Stimulated activated CD4-positive, alpha-beta T cell treated with anti-CD3 and anti-CD28 coated beads, Interleukin-2, amount 100 ng/mL, for 24 hours (primary cell): ENCODE results near the gene DTNB.
A peak's percentile ranks its signal among the peaks of the same experiment; 100 is the strongest.
"Not testable (repeated sequence)": the region's sequence is repeated elsewhere in the genome, so short reads cannot be mapped to it uniquely, and the experiment has no call there.

Source experiments
- DNase-seq, 2 donors: peaks; one replicate each; pipeline ENCODE4 v3.0.0-alpha.2; 2020

The DTNB gene

GRCh38 chr2:25620711-25621110 is 52.7 kb downstream of the DTNB start:
- no peak for DNase-seq

GRCh38 chr2:25620077-25620476 is 53.3 kb downstream of the DTNB start:
- no peak for DNase-seq

- no peak for DNase-seq
Observed at GRCh38 chr2:25619185-25619584, 54.2 kb downstream of the DTNB start.

GRCh38 chr2:25618676-25619075 is 54.7 kb downstream of the DTNB start:
- no peak for DNase-seq

- DNase-seq = no peak
Observed at GRCh38 chr2:25617948-25618646, 55.3 kb downstream of the DTNB start.

- no peak for DNase-seq
Observed at GRCh38 chr2:25615920-25616319, 57.5 kb downstream of the DTNB start.

- DNase-seq = no peak
Observed at GRCh38 chr2:25615386-25615785, 58.0 kb downstream of the DTNB start.

- DNase-seq = no peak
Observed at GRCh38 chr2:25614711-25615110, 58.7 kb downstream of the DTNB start.

GRCh38 chr2:25608718-25609117 is 64.7 kb downstream of the DTNB start:
- no peak for DNase-seq

- DNase-seq = no peak
Observed at GRCh38 chr2:25606892-25607291, 66.5 kb downstream of the DTNB start.

- no peak for DNase-seq
Observed at GRCh38 chr2:25602333-25602723, 71.0 kb downstream of the DTNB start.

GRCh38 chr2:25601711-25602332 is 71.6 kb downstream of the DTNB start:
- DNase-seq = not testable (repeated sequence)

GRCh38 chr2:25598911-25599310 is 74.5 kb downstream of the DTNB start:
- no peak for DNase-seq

GRCh38 chr2:25598332-25598731 is 75.0 kb downstream of the DTNB start:
- DNase-seq = no peak

- DNase-seq = no peak
Observed at GRCh38 chr2:25597881-25598280, 75.5 kb downstream of the DTNB start.

GRCh38 chr2:25596516-25597244 is 76.7 kb downstream of the DTNB start:
- DNase-seq = no peak

GRCh38 chr2:25595393-25595792 is 78.0 kb downstream of the DTNB start:
- no peak for DNase-seq

- no peak for DNase-seq
Observed at GRCh38 chr2:25594991-25595390, 78.4 kb downstream of the DTNB start.

- DNase-seq = no peak
Observed at GRCh38 chr2:25592766-25593292, 80.5 kb downstream of the DTNB start.

- DNase-seq = no peak
Observed at GRCh38 chr2:25590921-25591505, 82.4 kb downstream of the DTNB start.

GRCh38 chr2:25589676-25590205 is 83.6 kb downstream of the DTNB start:
- DNase-seq = no peak

- DNase-seq = no peak
Observed at GRCh38 chr2:25588576-25588975, 84.8 kb downstream of the DTNB start.

- peak in 1 of 2 donors; percentile 12 for DNase-seq
Observed at GRCh38 chr2:25587361-25587760, 86.0 kb downstream of the DTNB start.
